ENCODE measurements around the gene C11orf21.

DNA sequence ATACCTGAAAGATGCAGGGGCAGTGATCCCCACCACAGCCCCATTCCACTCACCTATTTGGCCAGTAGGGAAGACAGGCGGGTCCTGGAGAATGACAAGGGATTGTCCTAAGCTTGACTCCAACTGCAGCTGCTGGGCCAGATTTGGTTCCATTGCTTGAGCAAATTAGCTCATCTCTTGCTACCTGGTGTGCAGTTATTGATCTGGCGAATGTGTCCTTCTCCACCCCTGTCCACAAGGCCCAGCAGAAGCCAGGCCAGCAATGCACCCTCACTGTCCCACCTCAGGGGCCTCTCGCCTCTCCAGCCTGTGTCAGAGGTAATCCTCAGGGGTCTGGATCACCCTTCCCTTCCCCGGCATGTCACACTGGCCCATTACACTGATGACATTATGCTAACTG is 23.4 kb upstream of the C11orf21 start:
- TF ChIP-seq ASH2L (IDR thresholded peaks at IDR 0.05; ENCODE audit: low read length) (no peak), MAFK (IDR thresholded peaks at IDR 0.05; ENCODE audit: low read depth, low read length) (no peak)

Data from H1 (cell line).